Tibial nerve (tissue), 4 donors: ENCODE results near the gene CDH5.

Source experiments
- CTCF ChIP-seq, 5 experiments: fragments of 200-600 bp in 3 of 5; fragments of 450-650 bp in 2 of 5; sonication (generic) in 3 of 5; IDR thresholded peaks; one replicate each; pipeline ENCODE4 v1.5.1; 2016 to 2019; ENCODE audit warnings: antibody characterized with exemption in 5 of 5, mild to moderate bottlenecking in 3 of 5, moderate library complexity in 2 of 5
- EP300 ChIP-seq, 2 donors: sonication (generic); formaldehyde crosslinking; IDR thresholded peaks; one replicate each; pipeline ENCODE4 v1.6.1; 2017; ENCODE audit warnings: antibody characterized with exemption in 2 of 2, mild to moderate bottlenecking in 1 of 2
- POLR2A ChIP-seq, 2 donors: fragments of 450-650 bp; IDR thresholded peaks; one replicate each; pipeline ENCODE4 v1.6.1; 2017; ENCODE audit warnings: antibody characterized with exemption in 2 of 2, mild to moderate bottlenecking in 2 of 2, moderate library complexity in 2 of 2

GRCh38 chr16:66439051-66439730 lies 72.7 kb downstream of the CDH5 start:
- TF ChIP-seq POLR2A (IDR thresholded peaks at IDR 0.05) (no peak), EP300 (IDR thresholded peaks at IDR 0.05) (no peak), CTCF (IDR thresholded peaks at IDR 0.05) (no peak)
